ENCODE data around the gene DYNLT1.

DNA sequence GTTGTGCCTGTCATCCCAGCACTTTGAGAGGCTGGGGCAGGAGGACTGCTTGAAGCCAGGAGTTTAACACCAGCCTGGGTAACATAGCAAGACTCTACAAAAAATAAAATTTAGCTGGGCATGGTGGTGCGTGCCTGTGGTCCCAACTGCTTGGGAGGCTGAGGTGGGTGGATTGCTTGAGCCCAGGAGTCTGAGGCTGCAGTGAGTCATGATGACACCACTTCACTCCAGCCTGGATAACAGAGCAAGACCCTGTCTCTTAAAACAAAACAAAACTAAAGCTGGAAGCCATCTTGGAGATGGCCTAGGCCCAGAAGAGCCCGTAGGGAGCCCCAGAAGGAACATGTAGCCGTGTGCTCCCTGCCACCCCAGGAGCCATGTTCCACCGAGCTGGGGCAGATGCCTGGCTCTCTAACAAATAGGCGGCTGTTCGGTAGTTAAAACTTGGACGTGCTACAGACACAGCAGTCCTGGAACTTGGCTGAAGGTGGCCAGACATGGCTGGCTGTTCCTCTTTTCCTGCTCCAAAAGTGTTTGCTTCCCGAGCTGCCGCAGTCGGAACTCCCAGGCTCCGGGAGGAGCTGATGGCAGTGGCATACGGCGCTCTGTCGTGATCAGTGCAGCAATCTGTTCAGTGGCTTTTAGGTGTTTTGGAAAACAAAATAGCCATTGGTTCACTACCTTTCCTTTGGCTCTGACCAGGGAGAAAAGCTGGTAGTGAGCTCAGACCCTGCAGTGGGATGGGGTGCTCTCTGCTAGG is 37.0 kb downstream of the DYNLT1 start:
- TF ChIP-seq, protein P1, sequence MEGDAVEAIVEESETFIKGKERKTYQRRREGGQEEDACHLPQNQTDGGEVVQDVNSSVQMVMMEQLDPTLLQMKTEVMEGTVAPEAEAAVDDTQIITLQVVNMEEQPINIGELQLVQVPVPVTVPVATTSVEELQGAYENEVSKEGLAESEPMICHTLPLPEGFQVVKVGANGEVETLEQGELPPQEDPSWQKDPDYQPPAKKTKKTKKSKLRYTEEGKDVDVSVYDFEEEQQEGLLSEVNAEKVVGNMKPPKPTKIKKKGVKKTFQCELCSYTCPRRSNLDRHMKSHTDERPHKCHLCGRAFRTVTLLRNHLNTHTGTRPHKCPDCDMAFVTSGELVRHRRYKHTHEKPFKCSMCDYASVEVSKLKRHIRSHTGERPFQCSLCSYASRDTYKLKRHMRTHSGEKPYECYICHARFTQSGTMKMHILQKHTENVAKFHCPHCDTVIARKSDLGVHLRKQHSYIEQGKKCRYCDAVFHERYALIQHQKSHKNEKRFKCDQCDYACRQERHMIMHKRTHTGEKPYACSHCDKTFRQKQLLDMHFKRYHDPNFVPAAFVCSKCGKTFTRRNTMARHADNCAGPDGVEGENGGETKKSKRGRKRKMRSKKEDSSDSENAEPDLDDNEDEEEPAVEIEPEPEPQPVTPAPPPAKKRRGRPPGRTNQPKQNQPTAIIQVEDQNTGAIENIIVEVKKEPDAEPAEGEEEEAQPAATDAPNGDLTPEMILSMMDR (IDR thresholded peaks at IDR 0.05) = no peak
- TF ChIP-seq POLR2AphosphoS5 (IDR thresholded peaks at IDR 0.05) (no peak), POLR2A (IDR thresholded peaks at IDR 0.05) (no peak)
